ENCODE results near the gene TLX3. TPM values are rescaled to one million over a fixed set of nuclear protein-coding genes. Genes with fewer than 3 reads are reported as not detected.

TLX3 gene
- total RNA-seq, 2 donors from 2014 or later, result not detected

DNA sequence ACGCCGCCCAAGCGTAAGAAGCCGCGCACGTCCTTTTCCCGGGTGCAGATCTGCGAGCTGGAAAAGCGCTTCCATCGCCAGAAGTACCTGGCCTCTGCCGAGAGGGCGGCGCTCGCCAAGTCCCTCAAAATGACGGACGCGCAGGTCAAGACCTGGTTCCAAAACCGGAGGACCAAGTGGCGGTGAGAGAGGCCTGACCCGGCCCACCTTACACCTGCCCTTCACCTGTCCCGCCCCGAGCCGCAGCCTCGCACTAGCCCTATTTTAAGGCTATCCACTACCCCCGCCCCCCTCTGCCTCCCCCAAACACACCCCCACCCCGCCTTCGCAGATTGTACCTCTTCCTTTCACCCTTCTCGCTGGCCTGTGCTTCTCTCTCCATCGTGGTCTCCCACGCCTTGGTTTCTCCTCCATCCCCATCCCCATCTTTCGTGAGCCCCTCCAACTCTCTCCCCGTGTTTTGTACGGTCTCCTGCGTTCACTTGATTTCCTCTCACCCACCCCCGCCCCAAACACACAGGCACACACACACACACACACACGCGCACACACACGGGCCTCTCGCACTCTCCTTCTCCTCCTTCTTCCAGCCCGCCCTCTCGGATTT, 1.3 kb downstream of the TLX3 start:
- H3K27ac Mint-ChIP-seq, result no peak overlapping the region
- no peaks in the 10 kb centered on the region for H3K36me3 ChIP-seq (ENCODE audit: control insufficient read depth, insufficient read depth, low read length)
- H3K4me3 ChIP-seq (ENCODE audit: low read length), result no peak overlapping the region
- H3K36me3 Mint-ChIP-seq (ENCODE audit: low read depth), result no peaks in the 10 kb centered on the region
- TF ChIP-seq, protein P1, sequence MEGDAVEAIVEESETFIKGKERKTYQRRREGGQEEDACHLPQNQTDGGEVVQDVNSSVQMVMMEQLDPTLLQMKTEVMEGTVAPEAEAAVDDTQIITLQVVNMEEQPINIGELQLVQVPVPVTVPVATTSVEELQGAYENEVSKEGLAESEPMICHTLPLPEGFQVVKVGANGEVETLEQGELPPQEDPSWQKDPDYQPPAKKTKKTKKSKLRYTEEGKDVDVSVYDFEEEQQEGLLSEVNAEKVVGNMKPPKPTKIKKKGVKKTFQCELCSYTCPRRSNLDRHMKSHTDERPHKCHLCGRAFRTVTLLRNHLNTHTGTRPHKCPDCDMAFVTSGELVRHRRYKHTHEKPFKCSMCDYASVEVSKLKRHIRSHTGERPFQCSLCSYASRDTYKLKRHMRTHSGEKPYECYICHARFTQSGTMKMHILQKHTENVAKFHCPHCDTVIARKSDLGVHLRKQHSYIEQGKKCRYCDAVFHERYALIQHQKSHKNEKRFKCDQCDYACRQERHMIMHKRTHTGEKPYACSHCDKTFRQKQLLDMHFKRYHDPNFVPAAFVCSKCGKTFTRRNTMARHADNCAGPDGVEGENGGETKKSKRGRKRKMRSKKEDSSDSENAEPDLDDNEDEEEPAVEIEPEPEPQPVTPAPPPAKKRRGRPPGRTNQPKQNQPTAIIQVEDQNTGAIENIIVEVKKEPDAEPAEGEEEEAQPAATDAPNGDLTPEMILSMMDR (conservative IDR thresholded peaks at IDR 0.05), result peak; percentile 77
- H3K9me3 Mint-ChIP-seq, result no peaks in the 10 kb centered on the region
- no peak overlapping the region for H3K27ac ChIP-seq (ENCODE audit: low read depth, low read length)
- peak overlapping the region; percentile 18 for H3K4me3 Mint-ChIP-seq
- H3K9ac ChIP-seq (ENCODE audit: extremely low read depth, low read length, poor library complexity, severe bottlenecking), result no peak overlapping the region
- peak; percentile 89 for DNase-seq
- H3K27me3 Mint-ChIP-seq (ENCODE audit: insufficient read depth), result peaks cover 97% of the 10 kb centered on the region
- peaks cover 7% of the 10 kb centered on the region for H3K4me1 ChIP-seq (ENCODE audit: control insufficient read depth, insufficient read depth, low read length)
- no peaks in the 10 kb centered on the region for H3K9me3 ChIP-seq (ENCODE audit: control insufficient read depth, low read length)
- 4 to 6% methylated on average over 7 to 40 of the region's 41 CpGs for WGBS, 2 experiments (ENCODE audit: insufficient coverage in 1 of 2, insufficient read length in 1 of 2)
- peaks cover 100% of the 10 kb centered on the region for H3K27me3 ChIP-seq (ENCODE audit: control insufficient read depth, insufficient read depth, low read length, poor library complexity, severe bottlenecking)
- no peaks in the 10 kb centered on the region for H3K4me1 Mint-ChIP-seq

DNA sequence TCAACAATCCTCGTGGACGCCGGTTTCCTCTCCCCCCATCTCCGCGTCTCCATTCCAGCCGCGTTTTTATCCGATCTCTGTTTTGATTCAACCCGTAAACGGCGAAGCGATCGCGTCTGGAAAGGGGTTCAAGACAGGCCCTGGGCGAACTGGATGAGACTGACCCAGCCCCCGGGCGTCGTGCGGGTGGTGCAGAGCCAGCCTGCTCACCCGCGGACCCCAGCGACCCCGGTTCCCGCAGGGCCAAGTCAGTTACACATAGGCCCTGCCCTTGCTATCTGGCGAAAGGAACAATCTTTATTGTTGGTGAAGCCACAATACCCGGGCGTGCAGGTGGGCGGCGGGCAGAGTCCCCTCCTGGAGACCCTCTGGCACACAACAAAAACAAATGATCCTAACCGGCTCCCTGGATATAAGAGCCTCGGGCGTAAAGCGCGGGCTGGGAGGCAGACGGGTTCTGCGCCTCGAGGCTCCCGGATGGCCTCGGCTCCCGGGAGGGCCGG, 1.8 kb downstream of the TLX3 start:
- TF ChIP-seq, protein P1 (conservative IDR thresholded peaks at IDR 0.05), result no peak
- H3K4me3 ChIP-seq (ENCODE audit: low read length), result no peak overlapping the region
- 2 to 3% methylated on average over 19 to 41 of the region's 41 CpGs for WGBS, 2 experiments (ENCODE audit: insufficient coverage in 1 of 2, insufficient read length in 1 of 2)

DNA sequence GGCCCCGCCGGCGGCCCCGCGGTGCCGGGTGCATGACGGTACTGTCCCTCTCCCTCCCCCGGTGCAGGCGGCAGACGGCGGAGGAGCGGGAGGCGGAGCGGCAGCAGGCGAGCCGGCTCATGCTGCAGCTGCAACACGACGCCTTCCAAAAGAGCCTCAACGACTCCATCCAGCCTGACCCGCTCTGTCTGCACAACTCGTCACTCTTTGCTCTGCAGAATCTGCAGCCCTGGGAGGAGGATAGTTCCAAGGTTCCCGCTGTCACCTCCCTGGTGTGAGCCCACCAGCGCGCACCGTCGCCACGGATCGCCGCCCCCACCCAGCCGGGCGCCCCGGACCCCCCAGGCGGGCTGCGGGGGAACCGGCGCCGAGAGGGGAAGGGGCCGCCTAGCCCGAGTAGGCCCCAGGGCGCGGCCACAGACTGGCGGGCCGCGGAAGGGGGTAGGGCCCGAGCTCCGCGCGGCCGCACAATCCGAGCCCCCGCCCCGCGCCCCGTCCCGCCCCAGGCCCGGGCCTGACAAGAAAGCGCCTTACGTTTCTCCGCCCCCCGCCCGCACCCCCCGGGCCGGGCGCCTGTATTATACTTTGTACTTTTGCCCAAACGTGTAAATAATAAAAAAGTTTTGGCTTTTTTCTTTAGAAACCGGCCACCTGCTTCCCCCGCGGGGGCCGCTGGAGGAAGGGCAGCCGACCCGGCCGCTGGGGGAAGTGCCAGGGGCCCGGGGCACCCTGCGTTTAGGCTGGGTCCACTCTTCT, 2.5 kb downstream of the TLX3 start:
- H3K9me3 ChIP-seq (ENCODE audit: control insufficient read depth, low read length), result no peaks in the 10 kb centered on the region
- H3K27me3 ChIP-seq (ENCODE audit: control insufficient read depth, insufficient read depth, low read length, poor library complexity, severe bottlenecking), result peaks cover 100% of the 10 kb centered on the region
- WGBS, 2 experiments (ENCODE audit: insufficient coverage in 1 of 2, insufficient read length in 1 of 2), result 1% methylated on average over 17 to 74 of the region's 74 CpGs
- no peaks in the 10 kb centered on the region for H3K36me3 ChIP-seq (ENCODE audit: control insufficient read depth, insufficient read depth, low read length)
- peaks cover 5% of the 10 kb centered on the region for H3K4me1 Mint-ChIP-seq
- no peak overlapping the region for H3K27ac Mint-ChIP-seq
- peak; percentile 82 for DNase-seq
- no peak overlapping the region for H3K4me3 ChIP-seq (ENCODE audit: low read length)
- H3K4me3 Mint-ChIP-seq, result peak overlapping the region; percentile 36
- no peak overlapping the region for H3K27ac ChIP-seq (ENCODE audit: low read depth, low read length)
- H3K9me3 Mint-ChIP-seq, result no peaks in the 10 kb centered on the region
- peaks cover 97% of the 10 kb centered on the region for H3K27me3 Mint-ChIP-seq (ENCODE audit: insufficient read depth)
- H3K4me1 ChIP-seq (ENCODE audit: control insufficient read depth, insufficient read depth, low read length), result peaks cover 7% of the 10 kb centered on the region
- no peak overlapping the region for H3K9ac ChIP-seq (ENCODE audit: extremely low read depth, low read length, poor library complexity, severe bottlenecking)
- H3K36me3 Mint-ChIP-seq (ENCODE audit: low read depth), result no peaks in the 10 kb centered on the region
- TF ChIP-seq, protein P1 (conservative IDR thresholded peaks at IDR 0.05), result no peak

More for the DNA sequence above, 1.8 kb downstream of the TLX3 start:
- Histone ChIP-seq H3K9ac (ENCODE audit: extremely low read depth, low read length, poor library complexity, severe bottlenecking) (no peak overlapping the region), H3K27ac (ENCODE audit: low read depth, low read length) (no peak overlapping the region), H3K9me3 (ENCODE audit: control insufficient read depth, low read length) (no peaks in the 10 kb centered on the region), H3K27me3 (ENCODE audit: control insufficient read depth, insufficient read depth, low read length, poor library complexity, severe bottlenecking) (peaks cover 100% of the 10 kb centered on the region), H3K4me1 (ENCODE audit: control insufficient read depth, insufficient read depth, low read length) (peaks cover 7% of the 10 kb centered on the region), H3K36me3 (ENCODE audit: control insufficient read depth, insufficient read depth, low read length) (no peaks in the 10 kb centered on the region)
- no peaks in the 10 kb centered on the region for H3K36me3 Mint-ChIP-seq (ENCODE audit: low read depth)
- H3K4me3 Mint-ChIP-seq, result peak overlapping the region; percentile 36
- H3K9me3 Mint-ChIP-seq, result no peaks in the 10 kb centered on the region
- H3K27me3 Mint-ChIP-seq (ENCODE audit: insufficient read depth), result peaks cover 97% of the 10 kb centered on the region
- H3K27ac Mint-ChIP-seq, result no peak overlapping the region
- no peak for DNase-seq
- H3K4me1 Mint-ChIP-seq, result no peaks in the 10 kb centered on the region

Data from endodermal cell (in vitro differentiated cells).